Neural cell (in vitro differentiated cells): Measurements from ENCODE around the gene RNASEH1.

ENCODE experiments used
- EP300 ChIP-seq: fragments of 450-650 bp; conservative IDR thresholded peaks from 2 replicates; pipeline ENCODE4 v1.6.1; 2014; ENCODE audit warnings: antibody characterized with exemption, mild to moderate bottlenecking, moderate library complexity; ENCODE audit not compliant: poor library complexity, severe bottlenecking
- TAF1 ChIP-seq: IDR thresholded peaks from 2 replicates; pipeline ENCODE4 v1.6.1; 2012; ENCODE audit warnings: low read depth

- TF ChIP-seq EP300, result no peak
- no peak for TF ChIP-seq TAF1
These were observed 47.1 kb upstream of the RNASEH1 start for GRCh38 chr2:3604991-3605961.
